Measurements from ENCODE around the gene SNAP47.

The SNAP47 gene

DNA sequence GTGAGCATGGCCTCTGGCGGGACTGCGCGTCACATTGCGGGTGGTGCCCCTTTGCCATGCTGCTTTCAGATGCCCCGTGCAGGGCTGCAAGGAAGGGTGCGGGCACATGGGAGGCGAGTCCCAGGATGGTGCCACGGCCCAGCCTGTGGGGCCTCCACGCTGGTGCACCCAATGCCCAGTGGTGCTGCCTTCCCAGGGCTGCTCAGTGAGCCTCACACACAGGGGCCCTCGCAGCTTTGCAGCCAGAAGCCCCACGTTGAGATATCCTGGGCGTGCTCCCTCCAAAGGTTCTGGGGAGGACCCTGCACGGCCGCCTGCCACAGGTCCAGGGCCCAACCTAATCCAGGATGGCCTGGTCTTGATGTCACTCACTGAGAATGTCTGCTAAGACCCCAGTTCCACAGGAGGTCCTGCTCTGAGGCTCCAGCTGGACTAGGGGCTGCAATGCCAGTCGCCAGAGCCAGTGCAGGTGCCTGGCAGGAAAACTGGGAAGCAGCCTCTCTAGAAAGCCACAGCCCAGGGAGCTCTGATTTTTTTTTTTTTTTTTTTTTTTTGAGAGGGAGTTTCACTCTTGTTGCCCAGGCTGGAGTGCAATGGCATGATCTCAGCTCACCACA lies 46.2 kb downstream of the SNAP47 start:
- DNase-seq (ENCODE audit: low read depth, low spot score): no peak

DNA sequence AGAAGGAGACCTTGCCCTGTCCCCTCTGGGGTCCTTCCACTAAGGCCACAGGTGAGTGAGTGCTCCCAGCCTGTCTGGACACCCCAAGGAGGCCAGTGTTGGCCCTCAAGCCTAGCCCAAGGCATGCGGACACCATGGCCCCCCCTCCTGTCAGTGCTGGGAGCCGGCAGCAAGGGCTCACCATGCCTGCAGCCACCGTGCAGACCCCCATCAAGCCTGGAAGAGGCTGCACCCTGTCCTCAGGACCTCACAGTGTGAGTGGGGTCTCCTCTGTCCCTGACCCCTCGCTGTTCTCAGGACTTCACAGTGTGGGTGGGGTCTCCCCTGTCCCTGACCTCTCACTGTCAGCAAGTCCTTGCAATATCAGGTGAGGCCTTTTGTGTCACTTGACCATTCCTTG lies 47.0 kb downstream of the SNAP47 start:
- DNase-seq (ENCODE audit: low read depth, low spot score): no peak

DNA sequence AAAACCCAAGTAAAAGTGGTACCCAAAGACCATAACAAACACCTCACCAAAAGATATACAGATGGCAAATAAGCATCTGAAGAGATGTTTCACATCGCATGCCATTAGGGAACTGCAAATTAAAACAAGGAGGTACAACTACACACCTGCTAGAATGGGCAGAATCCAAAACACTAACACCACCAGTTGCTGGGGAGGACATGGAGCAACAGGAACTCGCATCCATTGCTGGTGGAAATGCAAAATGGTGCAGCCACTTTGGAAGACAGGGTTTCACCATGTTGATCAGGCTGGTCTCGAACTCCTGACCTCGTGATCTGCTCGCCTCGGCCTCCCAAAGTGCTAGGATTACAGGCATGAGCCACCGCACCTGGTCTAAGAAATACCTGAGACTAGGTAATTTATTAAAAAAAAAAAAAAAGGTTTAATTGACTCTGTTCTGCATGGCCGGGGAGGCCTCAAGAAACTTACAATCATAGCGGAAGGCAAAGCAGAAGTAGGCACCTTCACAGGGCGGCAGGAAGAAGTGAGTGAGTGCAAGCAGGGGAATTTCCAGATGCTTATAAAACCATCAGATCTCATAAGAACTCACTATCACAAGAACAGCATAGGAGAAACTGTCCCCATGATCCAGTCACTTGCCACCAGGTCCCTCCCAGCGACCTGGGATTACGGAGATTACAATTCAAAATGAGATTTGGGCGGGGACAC lies 50.0 kb downstream of the SNAP47 start:
- no peak for DNase-seq (ENCODE audit: low read depth, low spot score)

DNA sequence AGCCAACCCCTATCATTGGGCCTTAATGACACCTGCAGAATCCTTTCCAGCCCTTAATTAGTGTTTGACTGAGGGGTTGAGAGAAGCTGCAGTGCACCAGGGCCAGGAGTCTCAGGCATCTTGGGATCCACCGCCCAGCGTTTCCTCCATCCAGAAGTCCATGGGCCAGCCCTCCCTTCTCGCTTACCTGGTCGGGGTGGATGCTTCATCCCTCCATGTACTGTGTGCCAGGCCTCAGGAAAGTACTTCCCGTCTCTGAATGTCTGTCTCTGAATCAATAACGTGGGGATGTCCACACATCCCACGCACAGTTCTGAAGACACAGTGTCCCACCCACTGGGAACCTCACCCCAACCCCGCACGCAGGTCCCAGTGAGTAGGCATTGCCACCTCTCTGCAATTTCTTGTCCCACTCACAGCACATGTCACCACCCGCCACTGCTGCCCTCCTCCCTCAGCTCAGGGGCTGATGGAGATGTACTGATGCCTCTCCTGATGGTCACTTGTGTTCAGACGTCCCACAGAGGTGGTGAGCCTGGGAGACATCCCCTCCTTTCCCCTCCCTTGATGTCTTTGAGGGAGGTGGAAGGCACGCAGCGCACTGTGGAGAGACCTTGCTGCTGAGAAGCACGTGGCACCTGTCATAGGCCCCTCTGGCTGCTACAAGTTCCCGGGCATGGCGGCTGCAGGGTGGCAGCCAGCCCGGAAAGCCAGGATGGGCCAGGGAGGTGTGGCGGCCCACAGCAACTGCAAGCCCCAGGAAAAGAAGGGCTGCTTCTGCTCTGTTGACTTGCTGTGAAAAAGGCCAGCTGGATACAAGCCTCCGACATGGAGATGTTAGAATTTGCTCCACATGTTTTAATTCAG lies 50.8 kb downstream of the SNAP47 start:
- DNase-seq (ENCODE audit: low read depth, low spot score): no peak

DNA sequence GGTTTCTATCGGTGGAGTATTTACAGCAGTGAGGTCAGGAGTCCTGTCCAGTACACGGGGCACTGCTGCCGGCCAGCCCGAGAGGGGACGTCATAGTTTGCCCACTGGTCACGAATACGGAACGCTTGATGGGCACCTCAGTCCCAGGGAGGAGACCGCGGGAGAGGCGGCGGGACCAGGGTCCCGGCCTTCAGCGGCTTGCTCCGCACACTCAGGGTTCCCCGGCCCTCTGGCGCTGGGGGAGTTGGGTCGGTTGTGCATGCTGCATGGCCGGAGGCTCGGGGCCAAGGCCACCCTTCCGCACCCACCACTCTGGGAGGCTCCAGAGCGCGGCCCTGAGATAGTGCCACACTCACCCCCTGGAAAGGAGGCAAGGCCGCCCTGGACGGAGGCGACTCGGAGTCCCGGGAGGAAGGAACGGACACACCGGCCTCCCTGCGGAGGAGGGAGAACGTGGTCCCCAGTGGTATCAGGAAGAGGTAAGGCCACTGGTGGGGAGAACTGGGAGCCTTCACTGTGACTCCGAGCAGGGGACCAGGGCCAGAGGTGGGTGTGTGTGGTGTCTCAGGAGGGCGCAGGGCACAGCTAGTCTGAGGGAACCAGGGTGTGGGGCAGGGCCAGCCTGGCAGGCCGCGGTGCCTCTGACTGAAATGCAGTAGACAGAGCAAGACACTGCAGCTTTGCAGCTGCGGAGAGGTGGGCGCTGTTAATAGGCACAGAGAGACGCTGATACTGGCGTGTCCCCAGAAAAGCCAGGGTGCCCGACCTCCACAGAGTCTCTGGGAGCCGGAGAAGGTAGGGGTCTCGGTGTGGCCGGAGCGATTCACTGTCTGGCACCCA lies 51.7 kb downstream of the SNAP47 start:
- no peak for DNase-seq (ENCODE audit: low read depth, low spot score)

DNA sequence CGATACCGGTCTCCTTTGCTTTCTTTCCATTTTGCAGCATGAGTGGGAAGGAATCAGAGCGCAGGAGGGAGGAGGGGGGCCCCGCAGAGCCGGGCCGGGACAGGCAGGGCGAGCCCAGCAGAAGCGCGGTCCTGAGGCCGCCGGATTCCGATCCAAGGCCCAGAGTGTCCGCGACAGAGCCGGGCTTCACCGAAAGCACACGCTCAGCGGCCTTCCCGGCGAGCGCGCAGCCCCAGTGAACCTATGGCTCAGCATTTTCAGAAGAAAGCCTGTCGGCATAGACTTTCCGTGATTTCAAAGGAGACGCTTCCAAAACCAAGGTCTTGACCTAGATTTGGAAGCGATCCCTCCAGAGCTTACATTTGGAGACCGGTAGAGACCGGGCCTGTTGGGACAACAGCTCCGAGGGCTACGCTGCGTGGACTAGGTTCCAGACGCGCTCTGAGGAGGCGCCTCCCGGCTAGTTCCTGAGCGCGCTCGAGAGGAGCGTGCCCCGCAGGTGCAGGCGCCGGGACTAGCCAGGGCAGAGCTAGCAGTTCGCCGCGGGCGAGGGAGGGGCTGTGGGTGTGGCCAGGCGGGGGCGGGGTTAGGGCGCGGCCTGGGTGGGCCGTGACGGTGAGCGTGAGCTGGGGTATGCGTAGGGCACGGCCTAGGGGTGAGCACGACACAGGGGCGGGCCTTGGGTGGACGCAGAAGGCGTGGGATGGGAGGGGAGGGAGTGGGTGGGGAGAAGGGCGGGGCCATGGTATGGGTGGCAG lies 52.5 kb downstream of the SNAP47 start:
- DNase-seq (ENCODE audit: low read depth, low spot score): peak; percentile 50

DNA sequence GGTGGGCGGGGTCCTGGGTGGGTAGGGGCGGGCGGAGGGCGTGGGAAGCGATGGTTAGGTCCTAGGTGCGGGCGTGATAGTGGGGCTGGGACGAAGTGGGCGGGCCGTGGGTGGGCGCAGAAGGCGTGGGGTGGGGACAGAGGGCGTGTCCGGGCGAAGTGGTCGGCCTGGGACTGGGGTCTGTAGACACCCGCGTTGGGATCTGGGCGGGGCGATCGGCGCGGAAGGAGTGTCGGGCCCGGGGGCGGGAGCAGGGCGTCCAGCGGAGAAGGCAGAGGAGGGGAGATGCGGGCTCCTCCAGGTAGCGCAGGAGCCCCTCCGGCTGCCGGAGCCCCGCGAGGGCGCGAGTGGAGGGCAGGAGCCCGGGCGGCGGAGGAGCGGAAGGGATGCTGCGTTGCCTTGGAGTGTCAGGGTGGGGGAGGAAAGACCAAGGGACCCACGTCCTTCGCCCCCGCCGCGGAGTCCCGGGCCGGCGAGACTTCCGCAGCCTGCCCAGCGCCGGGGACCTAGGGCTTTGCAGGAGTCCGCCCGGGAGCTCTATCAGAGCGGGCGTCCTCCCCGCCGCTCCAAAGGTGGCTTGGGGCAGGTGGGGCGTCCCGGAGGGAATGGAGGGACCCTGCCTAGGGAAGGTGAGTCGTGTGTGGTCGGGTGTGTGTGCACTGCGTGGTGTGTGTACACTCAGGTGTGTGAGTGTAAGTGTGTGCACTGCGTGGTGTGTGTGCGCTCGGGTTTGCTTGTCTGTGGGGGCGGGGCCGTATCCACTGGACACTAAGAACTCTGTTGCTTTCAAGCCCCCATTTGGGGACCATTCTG lies 53.2 kb downstream of the SNAP47 start:
- DNase-seq (ENCODE audit: low read depth, low spot score): no peak

DNA sequence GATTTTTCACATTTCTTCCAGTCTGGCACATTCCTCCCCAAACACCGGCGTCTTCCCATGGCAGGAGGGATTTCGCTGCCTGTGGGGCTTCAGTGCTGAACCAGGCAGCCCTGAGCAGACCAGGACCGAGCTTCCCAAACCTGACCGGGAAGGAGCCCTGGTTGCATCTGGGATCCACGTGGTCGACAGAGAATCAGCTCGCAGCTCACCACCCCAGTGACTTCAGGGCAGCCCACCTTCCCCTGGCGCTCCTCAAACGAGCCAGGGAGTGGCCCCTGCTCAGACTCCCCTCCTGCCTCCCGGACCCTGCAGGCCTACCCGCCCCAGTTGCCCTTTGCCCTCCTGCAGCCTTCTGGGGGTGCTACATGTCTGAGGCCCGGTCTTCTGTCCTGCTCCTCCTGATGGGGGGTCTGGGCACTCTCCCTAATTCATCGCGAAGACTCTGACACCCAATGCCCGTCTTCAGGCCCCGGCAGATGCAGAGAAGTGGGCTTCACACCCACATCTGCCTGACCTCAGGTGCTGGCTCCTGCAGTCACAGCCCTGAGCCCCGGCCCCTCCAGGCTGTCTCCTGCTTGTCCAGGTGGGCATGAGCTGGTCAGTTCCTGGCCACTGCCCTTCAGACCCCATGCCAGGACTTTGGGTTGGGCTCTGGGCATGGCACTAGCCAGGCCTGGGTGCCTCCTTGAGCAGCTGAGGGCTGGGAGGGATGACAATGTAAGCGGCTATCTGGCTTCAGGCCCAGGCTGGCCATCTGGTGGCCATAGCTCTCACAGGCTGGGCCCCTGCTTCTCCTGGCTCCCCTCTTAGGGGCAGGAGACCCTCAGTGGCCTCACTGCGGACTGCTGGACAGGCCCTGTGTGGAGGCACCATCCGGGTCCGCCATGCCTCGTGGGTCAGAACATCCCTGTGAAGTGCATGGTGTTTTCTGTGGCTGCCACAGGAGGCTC lies 54.1 kb downstream of the SNAP47 start:
- no peak for DNase-seq (ENCODE audit: low read depth, low spot score)

DNA sequence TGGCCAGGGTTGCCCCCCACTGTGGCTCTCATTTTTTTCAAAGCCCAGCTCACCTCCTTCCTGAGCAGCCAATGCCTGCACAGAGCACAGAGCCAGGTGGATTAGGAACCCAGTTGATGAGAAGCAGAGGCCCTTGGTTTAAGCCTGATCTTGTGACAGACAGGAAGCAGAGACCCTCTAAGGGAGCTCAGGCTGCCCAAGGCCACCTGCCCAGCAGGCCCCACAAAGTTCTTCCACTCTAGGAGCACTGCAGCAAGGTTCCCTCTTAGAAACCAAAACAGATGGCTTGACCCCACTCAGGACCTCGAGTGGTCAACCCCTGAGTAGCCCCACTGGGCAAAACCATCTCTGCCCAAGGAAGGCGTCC lies 54.8 kb downstream of the SNAP47 start:
- DNase-seq (ENCODE audit: low read depth, low spot score): no peak

DNA sequence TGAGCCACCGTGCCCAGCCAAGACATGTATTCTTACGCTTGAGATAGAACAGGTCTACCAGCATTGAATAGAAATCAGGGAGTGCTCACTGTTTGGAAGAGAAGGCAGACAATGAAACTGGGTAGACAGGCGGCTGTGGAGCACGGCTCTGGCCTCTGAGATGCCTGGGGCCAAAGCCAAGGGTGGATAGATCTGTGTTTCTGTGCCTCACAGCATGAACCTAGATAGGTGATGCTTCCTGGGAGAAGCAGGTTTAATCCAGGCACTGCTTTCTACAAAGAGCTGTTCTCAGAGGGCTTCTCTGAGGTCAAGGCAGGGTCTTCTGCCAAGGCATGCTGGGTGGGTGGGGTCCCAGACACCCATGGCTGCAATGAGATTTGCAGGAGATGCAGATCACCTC lies 55.6 kb downstream of the SNAP47 start:
- no peak for DNase-seq (ENCODE audit: low read depth, low spot score)

DNA sequence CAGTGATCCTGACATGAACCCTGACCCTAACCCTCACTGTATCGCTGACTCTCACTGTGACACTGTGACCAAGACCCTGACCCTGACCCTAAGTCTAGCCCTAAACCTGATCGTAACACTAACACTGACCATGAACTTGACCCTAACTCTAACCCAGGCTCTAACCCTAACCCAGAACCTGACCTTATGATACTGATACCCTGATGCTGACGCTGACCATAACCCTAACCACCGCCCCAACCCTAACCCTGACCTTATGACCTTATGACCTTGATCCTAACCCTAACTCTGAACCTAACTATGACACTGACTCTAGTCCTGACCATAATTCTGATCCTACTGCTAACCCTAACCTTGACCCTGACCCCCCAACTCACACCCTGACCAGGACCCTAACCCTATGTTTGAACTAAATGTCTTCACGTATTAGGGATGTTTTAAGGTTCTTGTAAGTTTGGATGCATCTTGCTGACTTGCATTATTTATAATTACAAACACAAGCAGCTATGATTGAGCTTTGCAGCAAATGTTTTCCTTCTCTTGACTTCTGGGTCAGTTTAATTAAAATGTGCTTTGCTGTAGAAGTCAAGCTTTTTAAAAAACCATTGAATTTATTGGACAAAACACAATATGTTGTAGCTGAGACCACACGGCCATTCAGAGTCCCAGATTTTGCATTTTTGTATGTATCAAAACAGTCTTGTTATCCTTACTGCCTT lies 56.3 kb downstream of the SNAP47 start:
- DNase-seq (ENCODE audit: low read depth, low spot score): no peak

DNA sequence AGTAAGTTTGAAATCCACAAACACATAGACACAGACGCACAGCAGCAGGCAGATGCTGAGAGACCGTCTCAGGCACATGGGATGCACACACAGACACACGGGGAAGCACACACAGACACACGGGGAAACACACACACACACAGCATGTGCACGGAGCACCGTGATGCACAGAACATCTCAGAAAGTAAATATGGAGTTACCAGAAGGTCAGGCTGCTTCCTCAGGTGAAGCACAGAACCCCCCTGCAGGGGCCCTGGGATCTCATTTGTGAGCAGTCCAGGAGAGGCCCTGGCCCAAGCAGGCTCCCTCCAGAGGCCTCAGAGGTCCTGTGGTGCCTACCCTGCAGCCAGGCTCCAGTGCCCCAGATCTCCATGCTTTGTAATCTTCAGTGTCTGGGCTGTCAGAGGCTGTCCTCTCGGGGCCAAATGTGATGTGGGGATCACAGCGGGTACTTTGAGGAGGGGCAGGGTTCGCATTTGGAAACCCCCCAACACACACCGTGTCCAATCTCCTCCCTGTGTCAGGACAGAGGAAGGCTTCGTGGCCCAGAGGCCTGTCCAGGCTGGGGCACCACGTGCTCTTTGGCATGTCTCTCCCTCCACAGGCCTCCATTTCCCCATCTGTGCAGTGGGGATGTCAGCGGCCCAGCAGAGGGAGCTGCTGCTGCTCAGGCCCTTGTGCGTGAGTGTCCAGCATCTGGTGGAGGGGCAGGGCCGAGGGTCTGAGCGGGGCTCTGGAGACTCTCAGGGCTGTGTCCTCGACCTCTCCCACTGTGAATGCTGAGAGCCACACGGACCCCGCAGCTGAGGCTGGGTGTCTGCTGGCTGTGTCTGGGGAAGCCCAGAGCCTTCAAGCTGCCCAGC lies 57.2 kb downstream of the SNAP47 start:
- DNase-seq (ENCODE audit: low read depth, low spot score): no peak

DNA sequence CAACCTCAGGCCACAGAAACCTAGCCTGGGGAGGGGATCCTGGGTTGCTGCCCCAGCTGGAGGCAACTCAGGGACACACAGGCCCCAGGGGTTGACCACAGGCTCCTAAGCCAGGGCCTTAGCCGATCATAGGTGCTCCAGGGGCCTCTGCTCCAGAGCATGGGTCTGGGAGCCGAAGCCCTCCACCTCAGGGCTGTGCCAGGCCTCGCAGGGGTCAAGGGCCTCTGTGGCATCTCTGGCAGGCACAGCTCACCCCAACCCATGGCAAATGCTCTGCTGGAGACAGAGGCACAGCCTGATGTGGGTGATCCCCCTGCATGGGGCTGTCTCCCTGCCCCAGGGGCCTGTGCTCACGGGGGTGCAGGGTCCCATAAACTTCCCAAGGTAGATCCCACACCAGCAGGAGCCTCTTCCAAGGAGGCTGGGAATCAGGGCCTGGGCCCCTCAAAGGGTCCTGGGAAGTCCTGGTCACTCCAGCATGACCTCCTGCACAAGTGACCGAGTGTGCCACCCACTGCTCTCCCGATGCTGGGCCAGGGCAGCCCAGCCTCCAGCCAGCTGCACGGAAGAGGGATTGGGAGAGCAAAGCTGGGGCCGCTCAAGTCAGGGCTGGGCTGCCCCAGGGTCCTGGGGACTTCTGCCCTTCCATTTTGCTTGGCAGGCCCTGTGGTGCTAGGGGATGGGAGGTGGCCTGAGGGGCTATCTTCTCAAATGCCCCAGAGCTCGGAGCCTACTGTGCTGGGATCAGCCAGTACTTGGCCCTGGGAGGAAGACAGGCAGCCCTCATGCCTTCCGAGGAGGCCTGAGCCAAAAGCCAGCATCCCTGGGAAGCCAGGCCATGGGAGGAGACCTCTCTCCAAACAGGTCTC lies 58.1 kb downstream of the SNAP47 start:
- no peak for DNase-seq (ENCODE audit: low read depth, low spot score)

DNA sequence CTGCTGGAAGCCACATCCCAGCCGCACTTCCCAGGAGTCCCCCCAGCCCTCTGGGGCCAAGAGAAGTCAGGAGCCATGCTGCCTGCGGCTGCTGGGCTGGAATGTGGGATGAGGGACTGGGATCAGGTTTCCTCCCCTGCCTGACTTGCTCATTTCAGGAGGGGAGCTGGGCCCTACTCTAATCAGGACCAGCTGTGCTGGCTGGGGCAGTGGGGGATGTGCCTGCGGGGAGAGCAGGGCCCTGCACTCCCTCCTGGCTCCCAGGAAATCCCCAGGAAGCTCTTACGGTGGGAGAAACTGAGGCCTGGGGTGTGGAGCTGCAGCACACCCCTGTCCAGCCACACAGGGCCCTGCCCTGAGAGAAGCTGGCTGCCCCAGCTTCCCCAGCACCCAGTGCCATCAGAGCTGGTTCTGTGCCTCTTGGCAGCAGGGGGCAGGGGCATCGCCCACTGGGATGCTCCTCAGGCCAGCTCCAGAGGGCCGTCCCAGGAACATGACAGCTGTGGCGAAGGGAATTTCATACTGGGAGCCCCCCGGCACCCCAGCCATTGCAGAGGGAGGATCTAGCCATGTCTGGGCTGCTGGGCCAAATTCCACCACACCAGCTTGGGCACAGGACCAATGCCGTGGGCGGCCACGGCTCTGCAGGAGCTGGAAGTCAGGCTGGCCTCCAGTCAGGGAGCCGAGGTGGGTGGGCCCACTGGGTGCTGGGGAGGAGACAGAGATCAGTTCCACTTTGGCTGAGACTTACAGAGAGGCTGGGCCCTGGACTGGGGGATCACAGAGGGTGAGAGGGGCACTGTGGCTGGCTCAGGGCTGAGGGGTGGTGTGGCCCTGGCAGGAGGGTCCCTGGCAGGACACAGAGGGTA lies 58.9 kb downstream of the SNAP47 start:
- peak; percentile 86 for DNase-seq (ENCODE audit: low read depth, low spot score)

DNA sequence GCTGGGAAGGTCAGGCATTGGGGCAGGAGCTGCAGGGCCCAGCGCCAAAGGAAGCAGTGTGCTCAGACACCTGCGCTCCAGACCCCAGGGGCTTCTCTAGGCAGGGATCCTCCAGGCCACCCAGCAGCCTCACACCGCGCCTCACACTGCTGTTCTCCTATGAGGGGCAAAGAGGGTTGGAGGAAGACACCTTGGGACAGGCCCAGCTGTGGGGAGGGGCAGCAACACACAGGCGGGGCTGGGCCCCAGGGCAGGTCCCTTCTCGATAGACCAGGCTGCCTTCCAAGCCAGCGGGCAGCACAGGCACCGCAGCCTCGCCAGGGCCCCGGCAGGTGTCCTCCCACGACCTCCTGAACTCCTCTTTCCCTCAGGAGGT lies 59.6 kb downstream of the SNAP47 start:
- DNase-seq (ENCODE audit: low read depth, low spot score): no peak

DNA sequence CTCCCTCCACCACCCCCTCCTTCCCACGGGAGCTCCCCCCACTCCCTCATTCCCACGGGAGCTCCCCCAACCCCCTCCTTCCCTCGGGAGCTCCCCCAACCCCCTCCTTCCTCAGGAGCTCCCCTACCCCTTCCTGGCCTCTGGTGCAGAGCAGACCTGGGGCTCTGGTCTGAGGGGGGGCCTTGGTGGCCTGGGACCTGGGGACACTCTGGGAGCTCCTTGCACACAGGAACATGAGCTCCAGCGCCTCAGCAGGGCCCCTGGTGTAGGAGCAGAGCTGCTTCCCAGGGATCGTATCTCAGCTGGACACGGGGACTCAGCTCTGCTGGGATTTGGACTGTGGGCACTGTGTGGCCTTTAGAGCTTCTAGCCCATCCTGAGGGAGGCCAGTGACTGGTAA lies 60.5 kb downstream of the SNAP47 start:
- no peak for DNase-seq (ENCODE audit: low read depth, low spot score)
